ENCODE results near the gene UGCG. TPM values are rescaled to one million over a fixed set of nuclear protein-coding genes. Genes with fewer than 3 reads are reported as not detected.

Gene UGCG
- total and polyA plus RNA-seq, 10 of the 15 experiments (the other 5 are each of a cell fraction or from before 2014, with no cell fraction given): 21.7 to 96.6 (median 48.9) TPM

DNA sequence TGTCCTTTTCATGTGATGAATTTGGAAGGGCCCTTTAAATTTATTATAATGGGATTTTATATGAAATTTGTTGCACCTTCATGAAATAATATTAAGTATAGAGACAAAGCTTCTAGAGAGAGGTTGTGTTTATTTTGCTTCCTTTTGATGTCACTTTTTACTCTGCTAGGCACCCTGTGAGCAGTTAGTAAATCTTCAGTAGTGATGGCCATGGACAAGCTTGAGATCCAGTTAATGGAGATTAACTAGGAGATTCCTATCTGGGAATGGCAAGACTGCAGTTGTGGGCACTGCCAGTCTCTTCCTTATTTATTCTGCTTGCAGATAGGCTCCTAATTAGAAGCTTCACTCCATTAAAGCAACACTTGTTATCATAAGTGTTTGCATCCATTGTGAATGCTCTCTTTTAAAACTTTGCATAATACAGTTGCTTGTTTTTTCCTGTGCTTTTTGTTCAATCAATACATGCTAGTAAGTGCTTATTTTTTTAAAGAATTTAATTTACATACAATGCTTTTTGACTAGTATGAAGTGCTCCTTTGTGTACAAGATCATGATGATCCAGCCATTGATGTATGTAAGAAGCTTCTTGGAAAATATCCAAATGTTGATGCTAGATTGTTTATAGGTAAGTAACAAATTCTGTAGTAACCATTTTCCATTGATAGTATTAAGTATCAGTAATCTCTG lies 25.9 kb downstream of the UGCG start:
- intact Hi-C loops (cut with micrococcal nuclease; ENCODE audit: unreplicated experiment): no loop called here
- SMC1A ChIA-PET (ENCODE audit: uncharacterized antibody, unreplicated experiment): interaction anchor here (0.8 to 4.8 kb wide), 12 partner anchors 11 to 99 kb away, joined by 3 to 22 read pairs (median 5); partner anchors contain the start of gene UGCG
- H3K9me3 ChIP-seq (replicated peaks; ENCODE audit: control insufficient read depth, insufficient read depth, low read length): no peaks in the 10 kb centered on the region
- H3K27ac ChIP-seq (ENCODE audit: control insufficient read depth, insufficient read depth): peak overlapping the region; percentile 18
- H3K9ac ChIP-seq (ENCODE audit: control insufficient read depth, insufficient read depth, low read length): no peak overlapping the region
- no peak overlapping the region for H3K4me3 ChIP-seq
- H4K20me1 ChIP-seq (ENCODE audit: control insufficient read depth, insufficient read depth): no peaks in the 10 kb centered on the region
- peaks cover 2 to 28% of the 10 kb centered on the region in 2 experiments; a peak in 3 of 4 replicates for H3K36me3 ChIP-seq (ENCODE audit: control insufficient read depth in 2 of 2, insufficient read depth in 2 of 2, low read length in 1 of 2)
- BruUV-seq (replicated peaks): TSS peak; percentile 7
- H3K27me3 ChIP-seq (replicated peaks in 1 of 2; ENCODE audit: control insufficient read depth in 2 of 2, insufficient read depth in 2 of 2, low read length in 1 of 2): no peaks in the 10 kb centered on the region
- RAD21 ChIA-PET (ENCODE audit: unreplicated experiment): interaction anchor here (0.6 to 3.9 kb wide), 6 partner anchors 11 to 152 kb away, joined by 3 to 18 read pairs (median 5); no protein-coding TSS in a partner anchor
- FAIRE-seq (no peak), DNase-seq (ENCODE audit: low read depth, low spot score) (no peak), ATAC-seq (no peak)
- H3K4me2 ChIP-seq (ENCODE audit: control insufficient read depth, insufficient read depth): no peak overlapping the region
- peaks cover 24% of the 10 kb centered on the region for H3K4me1 ChIP-seq (ENCODE audit: control insufficient read depth, insufficient read depth, low read length)
- in situ Hi-C loops (cut with MboI): no loop called here
- CTCF ChIA-PET: interaction anchor here (0.7 to 2.2 kb wide), 5 partner anchors 15 to 987 kb away, joined by 4 to 9 read pairs (median 4); no protein-coding TSS in a partner anchor
- no peak overlapping the region for H2AFZ ChIP-seq (ENCODE audit: control insufficient read depth, low read depth, low read length)
- POLR2A ChIA-PET: interaction anchor here (0.6 to 1.7 kb wide), 10 partner anchors 8 to 685 kb away, joined by 3 to 6 read pairs (median 4); no protein-coding TSS in a partner anchor
- H3K79me2 ChIP-seq (ENCODE audit: control insufficient read depth, insufficient read depth, low read length): peaks cover 60% of the 10 kb centered on the region
- TF ChIP-seq SRF (IDR thresholded peaks at IDR 0.05; ENCODE audit: low read depth in 2 of 2, low read length in 2 of 2): no peak
- no peak for TF ChIP-seq IKZF2 (IDR thresholded peaks at IDR 0.05)
- no peak for TF ChIP-seq PAX8 (IDR thresholded peaks at IDR 0.05)
- no peak for TF ChIP-seq NKRF (conservative IDR thresholded peaks at IDR 0.05)
- no peak for TF ChIP-seq ZNF24 (IDR thresholded peaks at IDR 0.05)
- TF ChIP-seq, protein P1, sequence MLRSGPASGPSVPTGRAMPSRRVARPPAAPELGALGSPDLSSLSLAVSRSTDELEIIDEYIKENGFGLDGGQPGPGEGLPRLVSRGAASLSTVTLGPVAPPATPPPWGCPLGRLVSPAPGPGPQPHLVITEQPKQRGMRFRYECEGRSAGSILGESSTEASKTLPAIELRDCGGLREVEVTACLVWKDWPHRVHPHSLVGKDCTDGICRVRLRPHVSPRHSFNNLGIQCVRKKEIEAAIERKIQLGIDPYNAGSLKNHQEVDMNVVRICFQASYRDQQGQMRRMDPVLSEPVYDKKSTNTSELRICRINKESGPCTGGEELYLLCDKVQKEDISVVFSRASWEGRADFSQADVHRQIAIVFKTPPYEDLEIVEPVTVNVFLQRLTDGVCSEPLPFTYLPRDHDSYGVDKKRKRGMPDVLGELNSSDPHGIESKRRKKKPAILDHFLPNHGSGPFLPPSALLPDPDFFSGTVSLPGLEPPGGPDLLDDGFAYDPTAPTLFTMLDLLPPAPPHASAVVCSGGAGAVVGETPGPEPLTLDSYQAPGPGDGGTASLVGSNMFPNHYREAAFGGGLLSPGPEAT (IDR thresholded peaks at IDR 0.05; ENCODE audit: low read depth): no peak
- no peak for TF ChIP-seq CHD2 (IDR thresholded peaks at IDR 0.05; ENCODE audit: borderline replicate concordance, low read depth, low read length)
- TF ChIP-seq HDAC6 (IDR thresholded peaks at IDR 0.05; ENCODE audit: unreplicated experiment): no peak
- no peak for TF ChIP-seq LARP7 (IDR thresholded peaks at IDR 0.05)
- no peak for TF ChIP-seq EED (IDR thresholded peaks at IDR 0.05; ENCODE audit: low read depth)
- no peak for TF ChIP-seq IRF5 (IDR thresholded peaks at IDR 0.05; ENCODE audit: borderline replicate concordance)
- no peak for TF ChIP-seq TBL1XR1 (IDR thresholded peaks at IDR 0.05; ENCODE audit: low read depth, low read length)
- TF ChIP-seq ASH2L (IDR thresholded peaks at IDR 0.05; ENCODE audit: borderline replicate concordance, low read depth): no peak
- TF ChIP-seq, protein P2, sequence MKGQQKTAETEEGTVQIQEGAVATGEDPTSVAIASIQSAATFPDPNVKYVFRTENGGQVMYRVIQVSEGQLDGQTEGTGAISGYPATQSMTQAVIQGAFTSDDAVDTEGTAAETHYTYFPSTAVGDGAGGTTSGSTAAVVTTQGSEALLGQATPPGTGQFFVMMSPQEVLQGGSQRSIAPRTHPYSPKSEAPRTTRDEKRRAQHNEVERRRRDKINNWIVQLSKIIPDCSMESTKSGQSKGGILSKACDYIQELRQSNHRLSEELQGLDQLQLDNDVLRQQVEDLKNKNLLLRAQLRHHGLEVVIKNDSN (IDR thresholded peaks at IDR 0.05; ENCODE audit: borderline replicate concordance, extremely low read length, insufficient read depth, low read depth, low read length): no peak
- no peak for TF ChIP-seq POU2F2 (IDR thresholded peaks at IDR 0.05; ENCODE audit: borderline replicate concordance, low read depth, low read length)
- no peak for TF ChIP-seq ESRRA (IDR thresholded peaks at IDR 0.05; ENCODE audit: low read length)
- no peak for TF ChIP-seq CBX5 (IDR thresholded peaks at IDR 0.05; ENCODE audit: low read depth)
- no peak for TF ChIP-seq ATF7 (IDR thresholded peaks at IDR 0.05; ENCODE audit: low read depth)

Data from GM12878 (cell line).